Stimulated activated CD8-positive, alpha-beta memory T cell treated with anti-CD3 and anti-CD28 coated beads, Interleukin-7, amount 100 ng/mL, for 4 hours (primary cell): Measurements from ENCODE around the gene FRS2.
"Not testable (repeated sequence)": the region's sequence is repeated elsewhere in the genome, so short reads cannot be mapped to it uniquely, and the experiment has no call there.

Source experiments
- DNase-seq, 2 donors: peaks; one replicate each; pipeline ENCODE4 v3.0.0-alpha.2; 2020; ENCODE audit warnings: low read depth in 2 of 2

The FRS2 gene

DNA sequence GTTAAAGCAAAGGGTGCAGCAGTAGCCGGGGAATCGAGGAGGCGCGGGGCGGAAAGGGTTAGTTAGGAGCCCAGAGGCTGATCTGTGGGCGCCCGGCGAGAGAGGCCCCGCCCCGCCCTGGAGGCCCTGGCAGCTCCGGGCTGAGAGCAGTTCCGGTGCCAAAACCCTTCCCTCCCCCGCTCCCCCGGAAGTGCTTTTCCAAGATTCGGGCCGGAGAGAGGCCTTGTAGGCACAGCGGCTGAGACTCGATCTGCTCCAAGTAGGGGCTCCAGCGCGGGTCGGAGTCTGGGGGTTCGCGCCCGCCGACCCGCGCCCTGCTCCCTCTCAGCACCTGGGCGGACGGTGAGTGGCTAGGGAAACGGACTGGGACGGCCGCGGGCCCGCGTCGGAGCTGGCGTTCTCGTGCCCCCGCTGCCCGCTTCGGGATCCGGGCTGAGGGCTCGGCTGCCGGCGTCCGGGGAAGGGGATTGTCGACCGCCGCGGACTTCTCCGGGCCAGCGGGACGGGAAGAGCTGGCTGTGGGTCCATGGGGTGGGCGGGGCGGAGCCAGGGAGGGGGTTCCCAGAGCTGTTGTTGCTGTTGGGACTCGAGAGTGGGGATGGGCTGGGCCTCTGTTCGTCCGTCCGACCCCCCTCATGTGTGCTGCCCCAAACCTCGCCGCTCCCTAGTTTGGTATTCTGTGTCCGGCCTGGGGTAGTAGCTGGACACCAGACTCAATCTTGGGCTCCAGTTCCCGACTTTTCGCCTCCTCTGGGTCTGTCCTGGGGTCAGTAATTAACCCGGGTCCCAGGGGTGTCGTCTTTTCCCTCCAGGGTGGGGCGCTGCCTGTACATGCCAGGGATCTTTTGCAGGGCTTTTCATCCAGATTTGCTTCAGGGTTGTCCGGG is at the start of gene FRS2:
Gene FRS2, plus strand, starts transcription at position 200 of the 887 bp plus-strand sequence. CDS start 98,643 bp downstream, outside the sequence.
- peak; percentile 69 to 81 for DNase-seq

- DNase-seq, result no peak
These were observed 48.6 kb upstream of the FRS2 start for GRCh38 chr12:69421548-69421947.

DNA sequence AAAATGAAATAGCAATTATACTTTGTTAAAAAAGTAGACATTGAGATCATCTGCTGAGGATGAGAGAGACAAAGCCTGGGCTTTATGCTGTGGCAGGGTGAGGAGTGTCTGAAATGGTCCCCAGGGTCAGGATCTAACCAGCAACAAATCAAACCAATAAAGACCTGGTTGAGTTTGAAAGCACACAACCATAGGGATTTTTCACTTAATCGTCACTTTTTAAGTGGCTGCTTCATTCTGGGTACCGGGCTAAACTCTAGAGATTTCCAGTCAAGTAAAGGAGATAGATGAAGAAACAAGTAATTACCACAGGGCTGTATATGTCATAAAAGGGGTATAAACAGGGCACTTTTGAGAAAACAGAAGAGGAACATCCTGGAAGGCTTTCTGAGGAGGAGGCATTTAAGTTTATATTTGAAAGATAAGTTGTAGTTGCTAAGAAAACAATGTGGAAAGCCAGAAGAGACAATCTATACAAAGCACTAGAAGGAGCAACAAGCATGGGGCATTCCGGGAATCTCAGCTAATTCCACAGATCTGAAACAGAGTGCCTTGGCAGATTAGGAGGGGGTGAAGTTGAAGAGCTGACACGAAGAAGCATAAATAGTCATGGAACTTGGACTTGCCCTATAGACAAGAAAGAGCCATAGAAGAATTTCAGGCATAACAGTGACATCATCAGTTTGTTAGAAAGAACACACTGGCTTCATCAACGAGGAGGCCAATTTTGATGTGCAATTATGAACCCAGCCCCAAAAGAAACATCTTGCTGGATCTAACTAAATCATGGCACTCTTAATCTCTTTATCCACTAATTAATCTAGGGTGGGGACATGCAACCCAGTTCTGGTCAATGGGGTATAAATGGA is 46.9 kb upstream of the FRS2 start:
- no peak for DNase-seq

DNA sequence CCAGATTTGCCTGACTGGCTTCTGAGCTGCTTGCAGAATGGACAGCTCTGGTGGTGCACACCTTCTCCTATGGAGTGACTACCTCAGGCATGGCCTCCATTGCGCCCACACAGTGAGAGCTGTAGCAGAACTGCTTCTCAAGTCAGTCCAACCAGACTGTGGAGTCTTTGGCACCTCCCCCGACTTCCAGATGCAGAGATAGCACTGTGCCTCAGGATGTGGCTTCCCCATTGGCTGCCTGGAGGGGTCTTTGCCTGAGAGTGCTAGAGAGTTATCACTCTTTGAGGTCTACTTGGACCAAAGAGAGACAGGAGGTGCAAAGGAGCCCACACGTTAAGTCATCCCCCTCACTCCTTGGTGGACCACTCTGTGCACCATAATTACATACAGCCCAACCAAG is 44.8 kb upstream of the FRS2 start:
- no peak for DNase-seq

- no peak for DNase-seq
These were observed 41.7 kb upstream of the FRS2 start for GRCh38 chr12:69428351-69429073.

GRCh38 chr12:69430942-69431590 is 39.1 kb upstream of the FRS2 start:
- DNase-seq, result no peak

DNA sequence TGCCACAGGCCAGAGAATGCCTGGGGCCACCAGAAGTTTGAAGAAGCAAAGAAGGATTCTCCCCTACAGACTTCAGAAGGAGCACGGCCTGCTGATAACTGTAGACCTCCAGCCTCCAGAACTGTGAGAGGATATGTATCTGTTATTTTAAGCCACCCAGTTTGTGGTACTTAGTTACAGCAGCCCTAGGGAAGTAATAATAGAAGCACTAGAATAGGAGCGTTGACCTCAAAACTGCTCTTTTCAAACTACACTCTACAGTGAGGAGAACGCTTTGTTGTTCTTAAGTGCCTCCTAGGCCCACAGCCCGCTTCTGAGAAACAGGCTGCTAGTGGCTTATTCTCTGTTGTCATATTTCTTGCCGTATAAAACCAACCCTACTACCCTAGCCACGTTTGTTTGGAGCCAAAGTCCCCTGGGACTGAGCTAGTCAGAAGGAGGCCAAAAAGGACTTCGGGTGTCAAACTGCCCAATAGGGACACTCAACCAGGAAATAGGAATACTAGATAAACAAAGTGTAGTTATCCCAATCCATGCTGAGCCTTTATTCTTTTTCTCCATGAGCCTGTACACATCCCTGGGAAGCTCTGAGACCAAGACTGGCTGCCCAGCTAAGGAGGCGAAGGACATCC is 38.5 kb upstream of the FRS2 start:
- DNase-seq, result no peak

GRCh38 chr12:69433653-69434052 is 36.5 kb upstream of the FRS2 start:
- no peak for DNase-seq

GRCh38 chr12:69435644-69436043 is 34.5 kb upstream of the FRS2 start:
- no peak for DNase-seq

GRCh38 chr12:69437073-69437472 is 33.1 kb upstream of the FRS2 start:
- no peak for DNase-seq

GRCh38 chr12:69438539-69438938 is 31.6 kb upstream of the FRS2 start:
- no peak for DNase-seq

DNA sequence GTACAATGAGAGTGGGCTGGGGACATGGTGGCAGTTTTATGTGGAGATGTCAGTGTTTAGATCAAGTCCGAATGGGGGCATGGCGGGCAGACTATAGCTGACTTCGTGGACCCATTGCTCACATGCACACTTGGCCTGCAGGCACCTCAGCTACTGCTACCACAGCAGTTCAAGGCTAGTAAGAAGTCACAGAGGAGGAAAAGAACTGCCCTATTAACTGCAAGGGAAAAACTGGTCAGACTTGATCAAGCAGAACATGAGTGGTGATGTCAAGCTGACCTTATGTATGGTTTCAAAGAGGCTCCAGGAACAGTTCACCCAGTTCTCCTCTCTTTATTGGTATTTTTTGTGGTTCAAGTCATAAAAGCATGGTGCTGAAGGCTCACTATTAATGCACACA is 30.2 kb upstream of the FRS2 start:
- no peak for DNase-seq

- DNase-seq, result no peak
These were observed 29.3 kb upstream of the FRS2 start for GRCh38 chr12:69440886-69441285.

GRCh38 chr12:69442894-69443293 is 27.3 kb upstream of the FRS2 start:
- no peak for DNase-seq

- DNase-seq, result no peak
These were observed 26.3 kb upstream of the FRS2 start for GRCh38 chr12:69443916-69444315.

- DNase-seq, result no peak
These were observed 22.3 kb upstream of the FRS2 start for GRCh38 chr12:69447892-69448291.

DNA sequence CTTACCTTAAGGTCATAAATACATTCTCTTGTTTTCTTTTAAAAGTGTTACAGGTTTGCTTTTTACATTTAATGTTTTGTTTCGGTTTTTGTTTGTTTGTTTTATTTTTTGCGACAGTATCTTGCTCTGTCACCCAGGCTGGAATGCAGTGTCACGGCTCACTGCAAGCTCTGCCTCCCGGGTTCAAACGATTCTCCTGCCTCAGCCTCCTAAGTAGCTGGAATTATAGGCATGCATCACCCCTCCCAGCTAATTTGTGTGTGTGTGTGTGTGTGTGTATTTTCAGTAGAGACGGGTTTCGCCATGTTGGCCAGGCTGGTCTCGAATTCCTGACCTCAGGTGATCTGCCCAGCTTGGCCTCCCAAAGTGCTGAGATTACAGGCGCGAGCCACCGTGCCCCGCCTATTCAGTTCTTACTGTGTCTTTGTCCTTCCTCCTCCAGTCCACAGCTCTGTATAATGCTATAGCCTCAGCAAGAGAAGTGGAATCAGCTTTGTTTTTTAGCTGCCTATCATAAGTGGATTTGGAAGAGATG is 17.5 kb upstream of the FRS2 start:
- not testable (repeated sequence) for DNase-seq

- no peak for DNase-seq
These were observed 13.9 kb upstream of the FRS2 start for GRCh38 chr12:69456239-69456638.

GRCh38 chr12:69457433-69457832 is 12.8 kb upstream of the FRS2 start:
- no peak for DNase-seq

- no peak for DNase-seq
These were observed 10.7 kb upstream of the FRS2 start for GRCh38 chr12:69459477-69459876.

- no peak for DNase-seq
These were observed 5.8 kb upstream of the FRS2 start for GRCh38 chr12:69464428-69464827.
